HepG2 (cell line): ENCODE data around the gene WDR82. TPM values are rescaled to one million over a fixed set of nuclear protein-coding genes. Genes with fewer than 3 reads are reported as not detected.

Source experiments
- ATAC-seq: fragments of 200-7000 bp; cut with Tn5 transposase; 3 replicates; pipeline ENCODE4 v1.9.1; 2020; ENCODE audit warnings: mild to moderate bottlenecking, moderate library complexity
- BruUV-seq: library from RNA; stranded (reverse); fragments of 400-500 nt; replicated peaks from 2 replicates; lab custom pipeline; 2021; lab: Mats Ljungman, UMichigan
- CTCF ChIA-PET: fragments of 300-600 bp; formaldehyde crosslinking; extraction: SDS; loops from one replicate; lab custom pipeline; 2021; ENCODE audit warnings: low total read pairs, inconsistent platforms, low intra/inter-chr PET ratio; lab: Yijun Ruan, JAX
- POLR2A ChIA-PET: fragments of 350-600 bp; sonication (Branson Sonifier 250); formaldehyde crosslinking; loops from one replicate; lab custom pipeline; 2020; ENCODE audit warnings: antibody characterized with exemption, inconsistent platforms; lab: Yijun Ruan, JAX
- DNase-seq: peaks from one replicate; pipeline ENCODE4 v3.0.0-alpha.2; 2015; ENCODE audit warnings: low spot score
- FAIRE-seq: peaks from 3 replicates; lab custom pipeline; 2011; peaks lifted over from hg19 to GRCh38; lab: Jason Lieb, UNC
- H2AFZ ChIP-seq: one replicate; pipeline ENCODE4 v1.6.1; 2011; ENCODE audit warnings: low read length, inconsistent platforms
- H3K27ac ChIP-seq: fragments of 300-600 bp; 3 replicates; pipeline ENCODE4 v1.8.0; 2011; ENCODE audit warnings: mixed run types, mild to moderate bottlenecking, mixed read lengths, low read length, inconsistent platforms; ENCODE audit not compliant: insufficient read depth; ENCODE audit errors: extremely low read length
- H3K27me3 ChIP-seq, 2 experiments: fragments of 200-600 bp in 1 of 2; 2 replicates in 1 of 2; 3 replicates in 1 of 2; pipeline versions ENCODE4 v1.6.0 to v1.8.0; 2011; ENCODE audit warnings: low read length in 2 of 2, mild to moderate bottlenecking in 2 of 2, moderate library complexity in 2 of 2, inconsistent platforms in 1 of 2; ENCODE audit not compliant: insufficient read depth in 2 of 2, control insufficient read depth in 1 of 2
- H3K36me3 ChIP-seq, 2 experiments: fragments of 200-600 bp in 1 of 2; replicated peaks in 1 of 2; 2 replicates in 1 of 2; 3 replicates in 1 of 2; pipeline versions ENCODE4 v1.5.1 to v1.8.0; 2011; ENCODE audit warnings: low read length in 2 of 2, inconsistent platforms in 1 of 2; ENCODE audit not compliant: insufficient read depth in 2 of 2, control insufficient read depth in 1 of 2
- H3K4me1 ChIP-seq: 2 replicates; pipeline ENCODE4 v1.5.1; 2012; ENCODE audit warnings: low read length, inconsistent platforms; ENCODE audit not compliant: insufficient read depth
- H3K4me2 ChIP-seq: 2 replicates; pipeline ENCODE4 v1.6.0; 2011; ENCODE audit warnings: low read depth, low read length, inconsistent platforms
- H3K4me3 ChIP-seq, 3 experiments: fragments of 200-600 bp in 1 of 3; sonication (generic), shearing (Covaris generic) in 1 of 3; replicated peaks in 1 of 3; 2 replicates each; pipeline ENCODE4 v1.5.1; 2011 to 2016; ENCODE audit warnings: low read length in 3 of 3, inconsistent platforms in 2 of 3, low read depth in 2 of 3, mild to moderate bottlenecking in 2 of 3, control low read depth in 1 of 3, mixed read lengths in 1 of 3; ENCODE audit not compliant: insufficient read depth in 1 of 3
- H3K79me2 ChIP-seq: one replicate; pipeline ENCODE4 v1.6.1; 2011; ENCODE audit warnings: low read length, inconsistent platforms; ENCODE audit not compliant: insufficient read depth
- H3K9ac ChIP-seq: 2 replicates; pipeline ENCODE4 v1.6.0; 2011; ENCODE audit warnings: mild to moderate bottlenecking, low read depth, low read length, inconsistent platforms; ENCODE audit not compliant: insufficient read depth
- H3K9me3 ChIP-seq: 2 replicates; pipeline ENCODE4 v1.5.1; 2012; ENCODE audit warnings: mild to moderate bottlenecking, low read length
- H4K20me1 ChIP-seq: 2 replicates; pipeline ENCODE4 v1.6.0; 2011; ENCODE audit warnings: inconsistent platforms, mild to moderate bottlenecking, low read length, moderate library complexity; ENCODE audit not compliant: insufficient read depth
- CTCF ChIP-seq: sonication (generic); formaldehyde crosslinking; IDR thresholded peaks from 2 replicates; pipeline ENCODE4 v1.5.0; 2020; ENCODE audit warnings: mild to moderate bottlenecking, missing genetic modification reagents, moderate library complexity
- SOX13 ChIP-seq, 3 experiments: fragments of 450-650 bp in 1 of 3; sonication (generic) in 1 of 3; formaldehyde crosslinking in 1 of 3; IDR thresholded peaks in 2 of 3; conservative IDR thresholded peaks in 1 of 3; 2 replicates each; pipeline versions ENCODE4 v1.5.0 to v1.6.1; 2016 to 2020; ENCODE audit warnings: antibody characterized with exemption in 1 of 3, mild to moderate bottlenecking in 1 of 3, missing compliant biosample characterization in 1 of 3, missing genetic modification reagents in 1 of 3, moderate library complexity in 1 of 3
- TMF1 ChIP-seq: sonication (generic); formaldehyde crosslinking; IDR thresholded peaks from 2 replicates; pipeline ENCODE4 v1.8.1; 2022; ENCODE audit warnings: low read depth, missing genetic modification reagents
- ZBTB33 ChIP-seq: sonication (generic); formaldehyde crosslinking; IDR thresholded peaks from 2 replicates; pipeline ENCODE4 v1.4.0; 2020; ENCODE audit warnings: missing genetic modification reagents
- ZBTB40 ChIP-seq, 2 experiments: fragments of 450-650 bp in 1 of 2; sonication (generic) in 1 of 2; formaldehyde crosslinking in 1 of 2; IDR thresholded peaks; 2 replicates each; pipeline versions ENCODE4 v1.6.1 to v1.8.0; 2016 to 2022; ENCODE audit warnings: antibody characterized with exemption in 1 of 2, mild to moderate bottlenecking in 1 of 2, missing genetic modification reagents in 1 of 2
- ZIK1 ChIP-seq: sonication (generic); formaldehyde crosslinking; IDR thresholded peaks from 2 replicates; pipeline ENCODE4 v1.5.0; 2020; ENCODE audit warnings: mild to moderate bottlenecking, low read depth, missing genetic modification reagents, borderline replicate concordance
- ZNF549 ChIP-seq: sonication (generic); formaldehyde crosslinking; IDR thresholded peaks from 2 replicates; pipeline ENCODE4 v1.5.0; 2020; ENCODE audit warnings: missing genetic modification reagents
- ZNF784 ChIP-seq: sonication (generic); formaldehyde crosslinking; IDR thresholded peaks from 2 replicates; pipeline ENCODE4 v1.5.1; 2020; ENCODE audit warnings: missing genetic modification reagents, mild to moderate bottlenecking, borderline replicate concordance
- WGBS: methylation state at CpG from one replicate; pipeline ENCODE4 v1.1.6; 2017; ENCODE audit warnings: low lambda C conversion rate; 5-methylcytosine and 5-hydroxymethylcytosine counted together
- in situ Hi-C: cut with HindIII; loops from 2 replicates; pipeline ENCODE4 v1.10.0; 2017; ENCODE audit warnings: low pct_unique_long_range_greater_than_20kb; ENCODE audit not compliant: extremely low pct_ligation_motif_present
- intact Hi-C: fragments of 100-400 bp; cut with micrococcal nuclease; formaldehyde crosslinking; loops from one replicate; pipeline ENCODE4 v1.10.0; 2022; ENCODE audit not compliant: unreplicated experiment
- polyA plus RNA-seq, 8 experiments: library from polyadenylated mRNA; depleted of rRNA in 3 of 8; stranded (reverse) in 7 of 8; unstranded in 1 of 8; fragments of >200 nt; fragmentation: Illumina TruSeq in 4 of 8; extraction: Trizol in 4 of 8; gene quantifications; 2 replicates each; pipeline versions ENCODE4 v1.2.1 to v1.2.3, GENCODE V29; 2011 to 2016; ENCODE audit warnings: low read depth in 4 of 8, missing spikeins in 1 of 8, mixed read lengths in 1 of 8; ENCODE audit not compliant: insufficient read depth in 1 of 8
- total RNA-seq, 5 experiments: library from RNA; depleted of rRNA; stranded (reverse); fragments of >200 nt; fragmentation: Illumina TruSeq; extraction: Trizol; gene quantifications; 2 replicates each; pipeline ENCODE4 v1.2.3, GENCODE V29; 2016; ENCODE audit warnings: low read depth in 1 of 5

Gene WDR82
- total and polyA plus RNA-seq, 2 of the 13 experiments (the other 11 are each of a cell fraction or from before 2014, with no cell fraction given): 39.1 to 59.5 TPM

GRCh38 chr3:52286777-52287110, 8.3 kb upstream of the WDR82 start:
- Histone ChIP-seq H2AFZ (no peak overlapping the region), H3K27ac (peak overlapping the region; percentile 96), H3K4me1 (peaks cover 78% of the 10 kb centered on the region), H3K27me3 (no peaks in the 10 kb centered on the region; a peak in 1 of 5 replicates), H4K20me1 (peaks cover 3% of the 10 kb centered on the region), H3K36me3 (peaks cover 0 to 2% of the 10 kb centered on the region in 2 experiments; a peak in 2 of 5 replicates), H3K4me2 (peak overlapping the region; percentile 97), H3K4me3 (peak overlapping the region; percentile 77 to 97 (median 90)), H3K9ac (peak overlapping the region; percentile 99), H3K9me3 (no peaks in the 10 kb centered on the region), H3K79me2 (peaks cover 23% of the 10 kb centered on the region)
- ATAC-seq (no peak), FAIRE-seq (peak; percentile 53), DNase-seq (peak; percentile 61)
- intact Hi-C loops (loop anchor here (5.0 to 10.0 kb wide), 2 partner anchors 49 to 472 kb away; partner anchors contain the start of gene TWF2), in situ Hi-C loops (no loop called here)
- CTCF ChIA-PET: no interaction called here
- no TSS peak for BruUV-seq
- POLR2A ChIA-PET: interaction anchor here (1.2 to 9.0 kb wide), 9 partner anchors 9 to 132 kb away, joined by 3 to 165 read pairs (median 5); partner anchors contain the start of genes POC1A, PPM1M, TWF2 and WDR82
- WGBS: 11% methylated on average over 8 of the region's 8 CpGs
- TF ChIP-seq ZIK1 (CRISPR knock-in tag): no peak
- no peak for TF ChIP-seq ZNF784 (CRISPR knock-in tag)
- no peak for TF ChIP-seq SOX13 (IDR thresholded peaks at IDR 0.05)
- peak in 1 of 2 experiments; percentile 43; a peak in 1 of 4 replicates for TF ChIP-seq SOX13 (CRISPR knock-in tag; conservative IDR thresholded peaks at IDR 0.05 in 1 of 2, IDR thresholded peaks at IDR 0.05 in 1 of 2)
- TF ChIP-seq ZBTB33: no peak
- no peak for TF ChIP-seq TMF1 (CRISPR knock-in tag)
- no peak for TF ChIP-seq CTCF (CRISPR knock-in tag)
- TF ChIP-seq ZNF549 (CRISPR knock-in tag): no peak
- TF ChIP-seq ZBTB40 (IDR thresholded peaks at IDR 0.05): no peak
- no peak for TF ChIP-seq ZBTB40 (CRISPR knock-in tag; IDR thresholded peaks at IDR 0.05)
